Nephron (organoid): Measurements from ENCODE around the gene GLA.

Experiments used
- H3K27ac Mint-ChIP-seq, 3 experiments: 2 replicates each; pipeline ENCODE4 v1.8.0; 2020; ENCODE audit warnings: mixed read lengths in 3 of 3, mild to moderate bottlenecking in 2 of 3, moderate library complexity in 1 of 3
- H3K27me3 Mint-ChIP-seq: 2 replicates; pipeline ENCODE4 v1.8.0; 2021; ENCODE audit warnings: low read depth, mild to moderate bottlenecking, moderate library complexity, mixed read lengths
- H3K36me3 Mint-ChIP-seq: 2 replicates; pipeline ENCODE4 v1.8.0; 2020; ENCODE audit warnings: low read depth, mixed read lengths
- H3K4me1 Mint-ChIP-seq: 2 replicates; pipeline ENCODE4 v1.8.0; 2020; ENCODE audit warnings: mixed read lengths
- H3K4me3 Mint-ChIP-seq, 3 experiments: 2 replicates each; pipeline ENCODE4 v1.8.0; 2020; ENCODE audit warnings: mild to moderate bottlenecking in 3 of 3, mixed read lengths in 3 of 3, moderate library complexity in 2 of 3
- H3K9me3 Mint-ChIP-seq: 2 replicates; pipeline ENCODE4 v1.8.0; 2020; ENCODE audit warnings: mixed read lengths
- TF ChIP-seq, protein P1 (sequence below), 3 experiments: fragments of 200-600 bp; sonication (generic); IDR thresholded peaks; one replicate each; pipeline ENCODE4 v1.5.0; 2021; ENCODE audit warnings: antibody characterized with exemption in 3 of 3; ENCODE audit not compliant: unreplicated experiment in 3 of 3

Gene GLA

DNA sequence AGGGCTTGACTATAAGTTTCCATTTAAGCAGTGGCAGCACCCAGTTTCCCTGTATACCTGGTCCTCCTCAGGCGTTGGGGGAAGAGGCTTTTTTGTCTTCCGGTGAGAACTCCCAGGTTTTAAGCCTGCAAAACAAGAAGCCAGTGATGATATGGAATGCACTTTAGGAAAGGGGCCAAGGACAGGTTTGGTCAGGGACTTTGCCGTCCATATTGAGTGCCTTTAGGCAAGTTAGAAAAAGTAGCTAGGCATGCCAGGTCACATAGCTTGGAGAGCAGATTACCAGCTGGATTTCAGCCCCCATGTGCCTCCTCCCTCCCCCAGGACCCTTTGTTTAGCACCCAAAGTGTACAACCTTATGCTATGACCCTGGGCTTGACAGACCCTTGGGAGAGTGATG, 45.6 kb downstream of the GLA start:
- no peak overlapping the region for H3K27ac Mint-ChIP-seq

DNA sequence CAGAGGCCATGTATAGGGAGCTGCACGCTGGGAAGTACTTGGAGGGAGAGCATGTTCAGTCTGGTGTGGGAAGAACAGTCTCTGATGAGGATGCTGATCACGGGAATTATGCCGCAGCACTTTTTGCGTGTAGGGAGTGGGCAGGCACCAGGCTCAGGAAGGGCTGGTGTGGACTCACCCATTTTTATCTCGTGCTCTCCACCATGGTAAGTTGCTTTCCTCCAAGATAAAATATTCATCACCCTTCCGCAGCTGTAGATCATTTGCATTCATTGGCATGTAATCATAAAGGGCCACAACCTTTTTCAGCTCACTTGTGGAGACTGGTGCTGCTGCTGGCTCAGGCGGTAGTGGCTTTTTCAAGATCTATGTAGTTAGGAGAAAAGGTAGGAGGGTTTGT, 47.3 kb downstream of the GLA start:
- Mint-ChIP-seq H3K9me3 (peaks cover 6% of the 10 kb centered on the region), H3K36me3 (no peaks in the 10 kb centered on the region), H3K4me3 (no peak overlapping the region), H3K27me3 (no peaks in the 10 kb centered on the region), H3K4me1 (no peaks in the 10 kb centered on the region), H3K27ac (no peak overlapping the region)
- TF ChIP-seq, protein P1, sequence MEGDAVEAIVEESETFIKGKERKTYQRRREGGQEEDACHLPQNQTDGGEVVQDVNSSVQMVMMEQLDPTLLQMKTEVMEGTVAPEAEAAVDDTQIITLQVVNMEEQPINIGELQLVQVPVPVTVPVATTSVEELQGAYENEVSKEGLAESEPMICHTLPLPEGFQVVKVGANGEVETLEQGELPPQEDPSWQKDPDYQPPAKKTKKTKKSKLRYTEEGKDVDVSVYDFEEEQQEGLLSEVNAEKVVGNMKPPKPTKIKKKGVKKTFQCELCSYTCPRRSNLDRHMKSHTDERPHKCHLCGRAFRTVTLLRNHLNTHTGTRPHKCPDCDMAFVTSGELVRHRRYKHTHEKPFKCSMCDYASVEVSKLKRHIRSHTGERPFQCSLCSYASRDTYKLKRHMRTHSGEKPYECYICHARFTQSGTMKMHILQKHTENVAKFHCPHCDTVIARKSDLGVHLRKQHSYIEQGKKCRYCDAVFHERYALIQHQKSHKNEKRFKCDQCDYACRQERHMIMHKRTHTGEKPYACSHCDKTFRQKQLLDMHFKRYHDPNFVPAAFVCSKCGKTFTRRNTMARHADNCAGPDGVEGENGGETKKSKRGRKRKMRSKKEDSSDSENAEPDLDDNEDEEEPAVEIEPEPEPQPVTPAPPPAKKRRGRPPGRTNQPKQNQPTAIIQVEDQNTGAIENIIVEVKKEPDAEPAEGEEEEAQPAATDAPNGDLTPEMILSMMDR (IDR thresholded peaks at IDR 0.05; ENCODE audit: unreplicated experiment in 3 of 3), result no peak

More for the DNA sequence above, 45.6 kb downstream of the GLA start:
- no peaks in the 10 kb centered on the region for H3K27me3 Mint-ChIP-seq
- no peak overlapping the region for H3K4me3 Mint-ChIP-seq
- no peaks in the 10 kb centered on the region for H3K36me3 Mint-ChIP-seq
- no peaks in the 10 kb centered on the region for H3K4me1 Mint-ChIP-seq
- H3K9me3 Mint-ChIP-seq, result peaks cover 3% of the 10 kb centered on the region
- TF ChIP-seq, protein P1 (IDR thresholded peaks at IDR 0.05; ENCODE audit: unreplicated experiment in 3 of 3), result no peak

DNA sequence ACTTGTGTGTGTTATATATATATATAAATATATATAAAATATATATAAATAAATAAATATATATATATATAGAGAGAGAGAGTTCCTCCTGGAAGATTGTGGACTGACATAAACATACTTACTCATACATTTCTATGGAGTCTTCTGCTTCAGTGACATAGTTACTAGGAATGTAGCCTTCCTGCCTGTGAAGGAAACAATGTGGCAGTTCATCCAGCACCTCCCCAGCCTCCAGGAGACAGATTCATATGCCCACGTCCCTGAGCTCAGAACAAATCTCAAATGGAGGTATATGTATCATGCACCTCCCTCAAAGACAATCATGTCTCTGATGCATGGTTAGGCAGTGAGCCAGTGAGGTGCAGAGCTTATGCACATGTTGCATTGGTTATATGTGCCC, 47.8 kb downstream of the GLA start:
- H3K27ac Mint-ChIP-seq, result no peak overlapping the region
- no peak overlapping the region for H3K4me3 Mint-ChIP-seq
- H3K36me3 Mint-ChIP-seq, result no peaks in the 10 kb centered on the region
- H3K27me3 Mint-ChIP-seq, result no peaks in the 10 kb centered on the region
- H3K9me3 Mint-ChIP-seq, result peaks cover 4% of the 10 kb centered on the region
- H3K4me1 Mint-ChIP-seq, result no peaks in the 10 kb centered on the region
- TF ChIP-seq, protein P1 (IDR thresholded peaks at IDR 0.05; ENCODE audit: unreplicated experiment in 3 of 3), result no peak

DNA sequence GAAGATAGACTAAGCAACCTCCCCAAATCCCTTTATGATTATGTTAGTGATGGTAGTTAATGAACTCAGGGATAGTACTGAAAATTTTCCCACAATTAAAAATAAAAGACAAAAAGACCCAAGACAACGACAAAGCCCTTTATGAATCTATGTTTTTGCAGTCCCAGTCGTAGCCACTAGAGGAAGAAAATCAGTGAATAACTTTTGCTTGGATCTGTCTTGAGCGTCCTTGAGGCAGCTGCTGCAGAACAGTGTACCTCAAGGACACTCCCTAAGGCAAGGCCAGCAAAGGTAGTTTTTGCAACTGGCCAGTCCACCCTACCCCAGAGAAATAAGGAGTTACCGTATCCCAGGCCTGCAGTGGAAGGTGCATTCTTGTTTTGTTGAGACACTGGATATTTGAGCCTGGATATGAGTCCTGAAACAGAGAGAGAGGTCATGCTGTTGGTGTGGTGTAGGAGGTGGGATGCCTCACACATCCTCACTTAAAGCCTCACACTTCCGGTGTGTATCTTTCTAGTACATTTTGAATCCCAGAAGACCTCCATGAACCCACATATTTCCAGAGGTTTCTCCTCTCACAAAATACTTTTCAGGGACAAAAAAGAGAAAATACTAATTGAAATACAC, 50.4 kb downstream of the GLA start:
- Mint-ChIP-seq H3K27ac (no peak overlapping the region), H3K4me3 (no peak overlapping the region), H3K4me1 (no peaks in the 10 kb centered on the region), H3K36me3 (no peaks in the 10 kb centered on the region), H3K9me3 (peaks cover 10% of the 10 kb centered on the region), H3K27me3 (no peaks in the 10 kb centered on the region)
- TF ChIP-seq, protein P1 (IDR thresholded peaks at IDR 0.05; ENCODE audit: unreplicated experiment in 3 of 3), result peak; percentile 12 to 26 (median 13)

DNA sequence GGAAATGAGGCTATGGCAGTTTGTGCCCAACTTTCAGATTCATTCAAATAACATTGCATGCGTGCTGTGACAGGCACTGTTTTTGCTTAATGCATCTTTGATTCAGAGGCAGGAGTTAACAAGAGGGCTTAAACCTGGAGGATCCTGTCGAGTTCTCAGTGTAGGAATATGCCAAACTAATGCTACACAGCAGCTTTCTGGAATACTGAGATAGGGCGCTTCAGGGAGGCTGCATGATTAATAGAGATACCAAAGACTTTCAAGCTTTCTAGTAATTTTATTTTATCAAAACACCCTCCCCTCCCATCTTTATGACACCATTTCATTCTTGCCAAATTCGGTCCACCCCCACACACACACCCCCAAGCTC, 58.5 kb downstream of the GLA start:
- Mint-ChIP-seq H3K4me3 (peak overlapping the region; percentile 89 to 92 (median 92)), H3K27ac (peak overlapping the region; percentile 84 to 91 (median 88)), H3K36me3 (peaks cover 8% of the 10 kb centered on the region), H3K27me3 (no peaks in the 10 kb centered on the region), H3K9me3 (peaks cover 9% of the 10 kb centered on the region), H3K4me1 (peaks cover 7% of the 10 kb centered on the region)
- TF ChIP-seq, protein P1 (IDR thresholded peaks at IDR 0.05; ENCODE audit: unreplicated experiment in 3 of 3), result no peak
